ENCODE measurements around the gene EFCAB6. TPM values are rescaled to one million over a fixed set of nuclear protein-coding genes. Genes with fewer than 3 reads are reported as not detected.

EFCAB6 gene
- total RNA-seq, 1 experiment from 2014 or later, result 0.52 TPM

GRCh38 chr22:43755452-43755851 is 56.7 kb downstream of the EFCAB6 start:
- H3K9me2 ChIP-seq (ENCODE audit: insufficient read depth), result no peaks in the 10 kb centered on the region
- H4K20me1 ChIP-seq (ENCODE audit: insufficient read depth), result no peaks in the 10 kb centered on the region
- ChIA-PET POLR2A (no interaction called here), CTCF (no interaction called here), RAD21 (ENCODE audit: low non-redundant PET in 1 of 2, low total read pairs in 2 of 2, uncharacterized antibody in 2 of 2, unreplicated experiment in 2 of 2) (no interaction called here)
- no peaks in the 10 kb centered on the region for H3K4me1 ChIP-seq (ENCODE audit: control insufficient read depth in 1 of 2, insufficient read depth in 2 of 2, low read length in 2 of 2)
- TF ChIP-seq EZH2 (IDR thresholded peaks at IDR 0.05) (no peak), MAX (IDR thresholded peaks at IDR 0.05) (no peak), TCF7L2 (IDR thresholded peaks at IDR 0.05; ENCODE audit: borderline replicate concordance, extremely low read depth, insufficient read depth, insufficient read length) (no peak), ELF1 (IDR thresholded peaks at IDR 0.05; ENCODE audit: borderline replicate concordance, low read depth) (no peak), POLR2A (IDR thresholded peaks at IDR 0.05; ENCODE audit: borderline replicate concordance, extremely low read depth, insufficient read depth, insufficient read length) (no peak), SIN3A (IDR thresholded peaks at IDR 0.05; ENCODE audit: low read depth) (no peak), CTCF (IDR thresholded peaks at IDR 0.05 in 2 of 3, conservative IDR thresholded peaks at IDR 0.05 in 1 of 3; ENCODE audit: borderline replicate concordance in 1 of 3, insufficient read depth in 1 of 3, low read depth in 2 of 3, low read length in 2 of 3) (no peak), EGR1 (IDR thresholded peaks at IDR 0.05; ENCODE audit: low read depth) (no peak), CEBPB (IDR thresholded peaks at IDR 0.05; ENCODE audit: low read depth) (no peak), REST (IDR thresholded peaks at IDR 0.05; ENCODE audit: low read depth) (no peak), RAD21 (IDR thresholded peaks at IDR 0.05; ENCODE audit: low read depth) (no peak), YY1 (IDR thresholded peaks at IDR 0.05; ENCODE audit: extremely low read depth, insufficient replicate concordance, low read depth, low read length) (no peak), SP1 (IDR thresholded peaks at IDR 0.05; ENCODE audit: low read depth) (no peak), ZBTB33 (IDR thresholded peaks at IDR 0.05; ENCODE audit: extremely low read depth, insufficient replicate concordance, low read length) (no peak), EZH2phosphoT487 (IDR thresholded peaks at IDR 0.05; ENCODE audit: borderline replicate concordance) (no peak), FOSL1 (IDR thresholded peaks at IDR 0.05; ENCODE audit: low read depth) (no peak), ZNF274 (IDR thresholded peaks at IDR 0.05; ENCODE audit: low read depth, low read length) (no peak)
- no peaks in the 10 kb centered on the region for H3K79me2 ChIP-seq (ENCODE audit: insufficient read depth, low read length)
- DNase-seq (ENCODE audit: low read depth, low spot score) (no peak), ATAC-seq (no peak)
- intact Hi-C loops (cut with micrococcal nuclease), result no loop called here
- no peak overlapping the region for H3K4me2 ChIP-seq (ENCODE audit: low read length)
- H2AFZ ChIP-seq (ENCODE audit: low read depth, low read length, poor library complexity, severe bottlenecking), result no peak overlapping the region
- H3K4me3 ChIP-seq (replicated peaks in 1 of 2; ENCODE audit: low read depth in 1 of 2, low read length in 2 of 2), result no peak overlapping the region
- peaks cover 66% of the 10 kb centered on the region for H3K27me3 ChIP-seq (ENCODE audit: insufficient read depth, low read length)
- H3K9ac ChIP-seq (ENCODE audit: low read length), result no peak overlapping the region
- H3K36me3 ChIP-seq (ENCODE audit: control insufficient read depth in 1 of 2, insufficient read depth in 2 of 2, low read length in 2 of 2), result no peaks in the 10 kb centered on the region
- no peak overlapping the region for H3K27ac ChIP-seq (ENCODE audit: low read depth, low read length)
- H3K9me3 ChIP-seq (ENCODE audit: control insufficient read depth in 1 of 2, insufficient read depth in 1 of 2, low read depth in 1 of 2, low read length in 2 of 2), result no peaks in the 10 kb centered on the region
- BruUV-seq (replicated peaks), result no TSS peak
